ENCODE results near the gene C1orf167.

C1orf167 gene

DNA sequence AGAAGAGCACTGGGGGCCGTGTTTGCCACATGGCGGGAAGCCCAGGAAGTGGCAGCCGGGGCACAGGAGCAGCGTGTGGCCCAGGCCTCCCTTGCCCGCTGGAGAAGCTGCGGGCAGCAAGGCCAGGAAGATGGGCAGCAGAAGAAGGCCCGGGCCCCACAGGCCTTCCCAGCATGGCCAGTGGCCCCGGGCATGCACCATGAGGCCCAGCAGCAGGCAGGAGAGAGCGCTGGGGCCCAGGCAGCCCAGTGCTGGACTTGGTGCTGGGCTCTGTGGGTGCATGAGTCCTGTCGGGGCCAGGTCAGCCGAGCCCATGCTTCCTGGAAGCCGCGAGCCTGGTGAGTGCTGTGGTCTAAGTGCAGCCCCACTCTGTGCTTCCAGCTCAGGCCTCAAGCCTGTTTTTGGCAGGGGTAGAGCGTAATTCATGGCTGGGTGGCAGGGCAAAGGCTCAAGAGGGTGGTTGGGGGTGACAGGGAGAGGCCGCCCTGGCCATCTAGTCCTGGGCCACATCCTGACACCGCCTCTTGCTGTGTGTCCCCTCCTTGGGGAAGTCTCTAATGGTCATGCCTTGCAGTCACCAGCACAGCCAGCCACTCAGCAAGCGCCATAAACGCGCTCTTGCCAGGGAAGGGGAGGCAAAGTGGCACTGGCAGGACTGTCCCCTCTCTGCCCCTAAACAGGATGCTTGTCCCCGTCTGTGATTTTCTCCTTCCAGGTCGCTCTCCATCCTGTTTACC, 22.4 kb downstream of the C1orf167 start:
- no peak for DNase-seq (ENCODE audit: low read depth in 2 of 2)

DNA sequence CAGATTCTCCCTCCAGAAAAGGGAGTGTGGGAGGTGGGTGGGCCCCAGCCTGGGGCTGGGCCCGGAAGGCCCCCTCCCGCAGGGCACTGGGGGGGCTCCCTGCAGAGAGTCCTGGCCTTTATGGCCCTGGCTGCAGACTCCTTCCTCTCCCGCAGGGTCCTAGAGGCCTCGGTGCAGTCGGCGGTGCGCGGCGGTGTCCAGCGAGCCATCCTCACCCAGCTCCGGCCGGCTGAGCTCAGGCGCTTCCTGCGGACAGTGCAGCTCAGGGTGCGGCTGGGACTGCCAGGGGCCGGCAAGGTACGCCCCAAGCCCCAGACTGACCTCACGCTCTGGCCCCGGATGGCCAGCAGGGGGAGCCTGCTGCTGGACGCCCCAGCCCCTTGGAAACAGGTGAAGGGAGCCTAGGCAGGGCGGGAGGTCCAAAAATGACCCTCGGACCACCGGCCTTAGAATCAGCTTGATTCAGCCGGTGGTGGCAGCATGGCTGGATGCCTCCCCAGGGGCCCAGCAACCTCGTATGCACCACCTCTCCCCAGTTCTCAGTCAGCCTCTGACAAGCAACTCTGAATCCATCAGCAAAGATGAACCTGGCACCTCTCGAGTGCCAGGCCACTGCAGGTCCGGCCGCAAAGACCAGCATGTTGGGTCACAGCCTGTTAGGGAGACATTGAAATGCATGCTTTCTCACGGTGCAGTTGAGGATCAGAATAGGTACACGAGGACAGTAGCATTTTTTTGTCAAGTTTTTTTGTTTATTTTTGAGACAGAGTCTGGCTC, 23.2 kb downstream of the C1orf167 start:
- DNase-seq (ENCODE audit: low read depth in 2 of 2): no peak

DNA sequence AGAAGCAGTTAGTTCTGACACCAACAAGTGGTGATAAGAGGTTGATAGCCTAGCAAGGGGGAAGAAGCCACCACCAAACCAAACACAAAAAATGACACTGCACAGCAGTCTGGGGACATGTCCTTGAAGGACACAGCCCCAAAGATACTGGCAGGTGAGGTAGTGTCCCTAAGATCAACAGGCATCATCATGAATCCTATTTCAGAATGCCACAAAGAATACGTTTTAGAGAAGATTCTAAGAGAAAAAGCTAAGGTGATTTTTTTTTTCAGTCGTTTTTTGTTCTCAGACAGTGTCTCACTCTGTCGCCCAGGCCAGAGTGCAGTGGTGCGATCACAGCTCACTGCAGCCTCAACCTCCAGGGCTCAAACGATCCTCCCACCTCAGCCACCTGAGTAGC, 24.2 kb downstream of the C1orf167 start:
- DNase-seq (ENCODE audit: low read depth in 2 of 2): no peak

DNA sequence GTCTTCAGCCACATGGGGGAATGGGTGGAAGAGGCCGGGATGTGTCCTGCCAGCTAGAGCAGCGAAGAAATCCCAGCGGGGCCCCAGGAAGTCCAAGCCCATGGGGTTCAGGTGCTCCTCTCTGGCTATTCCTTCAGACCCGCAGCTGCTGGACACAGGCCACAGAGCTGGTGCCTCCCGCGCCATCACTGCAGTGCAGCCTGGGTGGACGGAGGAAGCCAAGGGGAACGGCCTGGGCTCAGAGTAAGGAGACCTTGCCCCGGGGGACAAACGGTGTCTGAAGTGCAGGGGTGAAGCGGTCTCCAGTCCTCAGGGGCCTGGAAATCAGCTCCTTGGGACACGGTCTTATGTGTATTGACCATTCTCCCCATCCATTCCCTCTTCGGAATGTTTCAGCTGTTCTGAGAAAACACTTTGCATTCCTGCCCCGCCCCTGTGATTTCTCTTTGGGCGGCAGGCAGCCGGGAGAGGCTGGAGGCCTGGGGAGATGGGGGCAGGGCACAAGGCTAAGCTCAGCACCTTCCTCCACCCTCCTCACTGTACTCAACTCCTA, 25.3 kb downstream of the C1orf167 start:
- no peak for DNase-seq (ENCODE audit: low read depth in 2 of 2)

DNA sequence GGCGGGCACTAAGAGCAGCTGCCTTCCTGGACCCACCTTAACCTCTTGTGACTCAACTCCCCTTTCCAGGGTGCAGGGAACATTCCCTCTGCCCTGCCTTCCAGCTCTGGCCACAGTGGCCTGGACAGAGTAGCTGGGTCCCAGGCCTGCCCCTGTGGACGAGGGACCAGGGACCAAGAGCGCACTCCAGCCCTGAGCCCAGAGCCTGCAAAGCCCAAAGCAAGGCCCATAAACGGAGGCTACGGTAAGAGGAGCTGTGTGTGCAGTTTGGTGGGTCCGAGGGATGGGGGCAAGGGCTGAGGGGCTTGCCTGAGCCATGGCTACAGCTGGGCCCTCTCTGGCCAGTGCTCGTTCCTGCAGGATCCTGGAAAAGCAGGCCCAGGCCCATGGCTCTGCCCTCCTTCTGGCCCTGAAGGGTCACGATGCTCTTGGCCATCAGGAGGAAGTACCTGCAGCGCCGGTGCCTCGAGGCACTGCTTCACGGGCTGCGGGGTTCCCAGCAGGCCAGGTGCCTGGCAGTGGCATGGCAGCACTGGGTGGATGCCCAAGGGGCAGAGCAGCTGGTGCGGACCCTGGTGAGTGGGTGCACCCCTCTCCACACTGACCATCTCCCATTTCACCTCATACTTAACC, 25.9 kb downstream of the C1orf167 start:
- no peak for DNase-seq (ENCODE audit: low read depth in 2 of 2)

- DNase-seq (ENCODE audit: low read depth in 2 of 2): no peak
Observed at GRCh38 chr1:11788549-11789053, 26.6 kb downstream of the C1orf167 start.

DNA sequence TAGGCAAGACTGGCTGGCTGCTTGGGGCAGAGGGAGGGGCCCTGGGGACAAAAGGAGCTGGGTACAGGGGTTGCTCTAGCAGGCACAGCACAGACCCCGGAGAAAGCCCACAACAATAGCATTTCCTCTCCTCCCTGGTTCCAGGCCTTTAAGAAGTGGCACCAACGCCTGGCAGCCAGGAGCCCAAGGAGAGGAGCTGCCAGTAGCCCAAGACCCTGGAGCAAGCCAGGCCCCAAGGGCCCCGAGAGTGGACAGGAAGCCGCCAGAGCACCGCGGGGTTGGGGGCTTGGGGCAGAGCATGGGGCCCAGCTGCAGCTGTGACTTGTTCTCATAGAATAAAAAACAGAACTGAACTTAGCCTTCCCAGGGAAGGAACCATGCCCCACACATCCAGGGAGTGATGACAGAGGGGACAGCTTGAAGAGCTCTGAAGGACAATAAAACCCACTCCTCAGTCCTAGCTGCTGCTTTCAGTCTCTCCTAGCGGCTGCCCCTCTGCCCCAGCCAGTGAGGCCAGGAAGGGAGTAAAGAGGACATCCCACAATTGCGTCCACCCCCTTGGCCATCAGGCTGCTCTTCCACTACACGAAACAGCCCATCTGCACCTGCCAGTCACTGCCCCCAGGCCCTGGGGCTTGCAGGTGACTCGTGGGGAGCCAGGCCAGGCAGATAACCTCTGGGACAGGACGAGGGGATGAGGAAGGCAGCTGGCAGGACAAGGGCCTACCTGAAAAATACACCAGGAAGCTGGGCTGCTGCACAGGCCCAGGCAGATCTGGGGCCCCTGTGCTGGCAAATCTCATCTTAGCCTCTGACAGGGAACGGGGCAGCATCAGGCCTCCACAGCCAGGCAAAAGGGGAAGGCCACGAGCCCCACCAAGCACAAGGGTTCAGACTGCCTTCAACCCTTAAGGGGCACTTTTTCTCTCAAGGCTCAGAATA, 27.4 kb downstream of the C1orf167 start:
- no peak for DNase-seq (ENCODE audit: low read depth in 2 of 2)

- DNase-seq (ENCODE audit: low read depth in 2 of 2): no peak
Observed at GRCh38 chr1:11790101-11790879, 28.3 kb downstream of the C1orf167 start.

GRCh38 chr1:11790880-11791715, 29.1 kb downstream of the C1orf167 start:
- no peak for DNase-seq (ENCODE audit: low read depth in 2 of 2)

GRCh38 chr1:11792106-11792505, 30.1 kb downstream of the C1orf167 start:
- no peak for DNase-seq (ENCODE audit: low read depth in 2 of 2)

DNA sequence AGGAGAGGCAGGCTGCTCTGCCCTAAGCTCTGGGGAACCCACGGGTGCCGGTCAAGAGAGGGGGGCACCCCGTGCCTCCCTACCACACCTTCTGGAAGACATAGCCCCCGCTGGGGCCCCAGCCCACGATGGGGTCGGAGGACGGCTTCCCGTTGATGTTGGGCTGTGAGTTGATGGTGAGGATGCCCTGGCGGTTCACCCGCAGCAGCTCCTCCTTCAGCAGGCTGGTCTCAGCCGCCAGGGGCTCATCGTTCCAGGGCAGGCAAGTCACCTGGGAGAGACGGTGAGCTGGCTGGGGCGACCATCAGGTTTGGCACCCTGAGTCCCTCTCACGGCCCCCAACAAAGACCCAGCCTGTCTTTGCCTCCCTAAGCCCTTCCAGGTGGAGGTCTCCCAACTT, 31.8 kb downstream of the C1orf167 start:
- DNase-seq (ENCODE audit: low read depth in 2 of 2): no peak

DNA sequence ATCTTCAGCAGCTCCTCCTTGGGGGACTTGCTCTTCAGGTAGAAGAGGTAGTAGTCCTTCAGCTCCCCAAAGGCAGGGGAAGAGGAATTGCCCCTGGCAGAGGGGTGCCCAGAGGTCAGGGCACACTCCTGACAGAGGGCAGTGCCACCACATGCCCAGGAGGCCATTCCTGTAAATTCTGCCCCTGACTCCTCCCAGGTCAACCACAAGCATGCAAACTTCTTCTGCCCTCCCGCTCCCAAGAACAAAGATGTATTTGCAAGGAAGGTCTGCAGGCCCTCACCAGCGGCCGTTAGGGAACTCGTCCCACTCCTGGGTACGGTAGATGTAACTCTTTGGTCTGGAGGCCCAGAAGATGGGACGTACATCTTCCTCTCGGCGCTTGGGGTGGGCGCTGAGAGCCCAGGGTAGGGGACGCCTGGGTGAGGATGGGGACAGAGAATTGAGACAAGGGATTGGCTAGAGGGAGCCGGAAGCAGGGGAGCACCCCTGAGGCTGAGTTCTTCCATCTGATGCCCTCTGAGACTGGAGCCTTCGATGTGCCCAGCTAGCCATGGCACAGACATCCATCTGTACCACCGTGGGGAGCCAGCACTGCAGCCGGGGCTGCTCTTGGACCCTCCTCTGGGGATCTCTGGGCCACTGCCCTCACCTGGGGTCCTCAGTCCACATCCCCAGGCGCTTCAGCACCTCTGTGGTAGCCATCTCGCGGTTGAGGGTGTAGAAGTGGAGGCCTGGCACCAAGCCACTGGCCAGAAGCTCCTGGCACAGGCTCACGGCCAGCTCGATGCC, 32.6 kb downstream of the C1orf167 start:
- no peak for DNase-seq (ENCODE audit: low read depth in 2 of 2)

DNA sequence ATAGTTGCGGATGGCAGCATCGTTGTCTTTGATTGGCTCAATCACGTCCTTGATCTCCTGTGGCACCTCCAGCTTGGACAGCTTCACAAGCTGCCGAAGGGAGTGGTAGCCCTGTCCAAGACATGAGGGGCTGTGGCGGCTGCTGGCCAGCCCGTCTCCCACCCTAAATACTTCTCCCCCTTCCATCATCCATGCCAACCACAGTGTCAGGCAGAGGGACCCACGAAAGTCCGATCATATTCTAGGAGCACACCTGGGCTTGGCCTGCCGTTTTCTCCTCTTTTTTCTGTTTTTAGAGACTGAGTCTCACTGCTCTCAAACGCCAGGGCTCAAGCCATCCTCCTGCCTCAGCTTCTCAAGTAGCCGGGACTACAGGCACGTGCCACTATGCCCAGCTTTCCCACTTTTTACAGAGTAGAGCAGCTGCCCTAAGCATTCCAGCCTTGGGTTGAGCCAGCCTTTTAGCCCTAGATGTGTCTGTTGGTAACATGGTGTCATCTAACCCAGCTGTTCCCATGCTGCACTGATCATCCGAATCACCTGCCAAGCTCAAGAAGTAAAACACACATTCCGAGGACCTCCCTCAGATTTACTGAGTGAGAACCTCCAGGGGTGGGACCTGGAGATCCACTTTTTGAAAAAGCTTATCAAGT, 33.4 kb downstream of the C1orf167 start:
- DNase-seq (ENCODE audit: low read depth in 2 of 2): no peak

DNA sequence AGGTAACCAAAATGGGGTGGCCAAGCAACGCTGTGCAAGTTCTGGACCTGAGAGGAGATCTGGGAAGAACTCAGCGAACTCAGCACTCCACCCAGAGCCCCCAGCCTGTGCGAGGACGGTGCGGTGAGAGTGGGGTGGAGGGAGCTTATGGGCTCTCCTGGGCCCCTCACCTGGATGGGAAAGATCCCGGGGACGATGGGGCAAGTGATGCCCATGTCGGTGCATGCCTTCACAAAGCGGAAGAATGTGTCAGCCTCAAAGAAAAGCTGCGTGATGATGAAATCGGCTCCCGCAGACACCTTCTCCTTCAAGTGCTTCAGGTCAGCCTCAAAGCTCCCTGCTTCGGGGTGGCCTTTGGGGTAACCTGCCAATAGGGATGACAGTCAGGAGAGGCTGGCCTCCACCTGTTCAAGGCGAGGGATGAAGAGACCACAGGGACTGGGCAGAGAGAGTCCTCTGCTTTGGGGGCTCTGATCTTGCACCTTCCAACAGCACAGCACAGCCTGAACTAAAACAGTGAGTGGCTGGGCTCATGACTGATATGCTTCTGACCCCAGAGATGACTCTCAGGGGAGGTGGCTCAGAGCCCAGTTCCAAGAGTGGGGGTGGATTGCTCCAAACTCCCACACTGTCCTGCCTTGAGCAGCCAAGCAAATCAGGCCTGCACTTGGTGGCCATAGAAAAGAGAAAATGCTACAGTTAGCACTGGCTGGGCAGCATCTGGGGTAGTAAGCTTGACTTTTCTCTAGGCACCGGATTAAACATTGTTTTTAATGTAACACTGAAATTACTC, 34.2 kb downstream of the C1orf167 start:
- no peak for DNase-seq (ENCODE audit: low read depth in 2 of 2)

GRCh38 chr1:11797525-11798216, 35.7 kb downstream of the C1orf167 start:
- no peak for DNase-seq (ENCODE audit: low read depth in 2 of 2)

- DNase-seq (ENCODE audit: low read depth in 2 of 2): no peak
Observed at GRCh38 chr1:11799099-11799498, 37.1 kb downstream of the C1orf167 start.

GRCh38 chr1:11799896-11800295, 37.9 kb downstream of the C1orf167 start:
- DNase-seq (ENCODE audit: low read depth in 2 of 2): no peak
